IMR-90 (cell line): Measurements from ENCODE around the gene AQP12A.
"Not testable (repeated sequence)": the region's sequence is repeated elsewhere in the genome, so short reads cannot be mapped to it uniquely, and the experiment has no call there.

Experiments
- BHLHE40 ChIP-seq: fragments of 150-350 bp; IDR thresholded peaks from 2 replicates; pipeline ENCODE4 v1.6.1; 2016; ENCODE audit warnings: mild to moderate bottlenecking, low read depth, low read length
- CEBPB ChIP-seq: IDR thresholded peaks from 2 replicates; pipeline ENCODE4 v1.6.1; 2012; ENCODE audit warnings: low read depth, low read length, improper control_type of control experiment
- CHD1 ChIP-seq: IDR thresholded peaks from 2 replicates; pipeline ENCODE4 v1.6.1; 2012; ENCODE audit warnings: low read depth, low read length, improper control_type of control experiment
- CTCF ChIP-seq: conservative IDR thresholded peaks from 2 replicates; pipeline ENCODE4 v1.5.1; 2012; ENCODE audit warnings: mild to moderate bottlenecking, low read depth, low read length, improper control_type of control experiment
- MXI1 ChIP-seq: IDR thresholded peaks from 2 replicates; pipeline ENCODE4 v1.6.1; 2012; ENCODE audit warnings: low read depth, mild to moderate bottlenecking, low read length, moderate library complexity, borderline replicate concordance
- NFE2L2 ChIP-seq: fragments of 150-350 bp; IDR thresholded peaks from 2 replicates; pipeline ENCODE4 v1.6.1; 2016; ENCODE audit warnings: low read depth, mild to moderate bottlenecking, low read length
- POLR2A ChIP-seq: IDR thresholded peaks from 2 replicates; pipeline ENCODE4 v1.6.1; 2012; ENCODE audit warnings: mild to moderate bottlenecking, low read depth, low read length
- RAD21 ChIP-seq: IDR thresholded peaks from 2 replicates; pipeline ENCODE4 v1.6.1; 2012; ENCODE audit warnings: low read length, improper control_type of control experiment
- RFX5 ChIP-seq: IDR thresholded peaks from 2 replicates; pipeline ENCODE4 v1.8.0; 2012; ENCODE audit warnings: low read depth, mild to moderate bottlenecking, low read length, moderate library complexity
- SMC3 ChIP-seq: fragments of 150-350 bp; IDR thresholded peaks from 2 replicates; pipeline ENCODE4 v1.6.1; 2016; ENCODE audit warnings: low read depth, mild to moderate bottlenecking, antibody characterized with exemption, low read length, moderate library complexity
- USF2 ChIP-seq: fragments of 150-350 bp; IDR thresholded peaks from 2 replicates; pipeline ENCODE4 v1.6.1; 2017; ENCODE audit warnings: mild to moderate bottlenecking, antibody characterized with exemption, low read length, low read depth

- TF ChIP-seq CTCF, RAD21, SMC3, MXI1, CHD1, POLR2A, CEBPB, USF2, BHLHE40, NFE2L2, RFX5: not testable (repeated sequence)
These were observed 3.9 kb downstream of the AQP12A start for GRCh38 chr2:240695593-240695992.
